NT2/D1 (cell line): ENCODE measurements around the gene POU2AF1.

Source experiments
- YY1 ChIP-seq: IDR thresholded peaks from 2 replicates; pipeline ENCODE4 v1.6.1; 2011; ENCODE audit not compliant: insufficient read length, insufficient read depth
- ZNF274 ChIP-seq: IDR thresholded peaks from 2 replicates; pipeline ENCODE4 v1.6.1; 2011; ENCODE audit warnings: mild to moderate bottlenecking, low read depth, low read length

DNA sequence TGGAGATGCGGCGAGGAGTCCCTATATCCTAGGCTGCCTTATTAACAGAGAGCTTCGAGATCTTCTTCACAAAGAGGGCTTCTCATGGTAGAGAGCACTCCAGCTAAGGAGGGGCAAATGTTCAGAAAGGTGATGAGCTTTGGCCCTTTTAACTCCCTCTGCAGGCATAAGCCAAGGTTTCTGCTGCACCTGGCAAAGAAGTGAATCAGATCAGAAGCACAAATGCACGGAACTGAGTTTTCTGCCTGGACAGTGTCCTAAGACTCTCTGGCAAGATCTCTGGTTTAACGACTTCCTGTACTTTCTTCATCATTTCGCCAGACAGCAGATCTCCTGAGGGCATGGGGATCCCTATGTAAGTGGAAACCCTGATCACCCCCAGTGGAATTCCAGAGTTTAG, 43.5 kb downstream of the POU2AF1 start:
- TF ChIP-seq YY1: no peak
- TF ChIP-seq ZNF274: no peak
